Stimulated activated CD8-positive, alpha-beta memory T cell treated with anti-CD3 and anti-CD28 coated beads, Interleukin-15, amount 100 ng/mL, for 48 hours (primary cell): ENCODE measurements around the gene IARS2.
"Not testable (repeated sequence)": the region's sequence is repeated elsewhere in the genome, so short reads cannot be mapped to it uniquely, and the experiment has no call there.

Experiments
- DNase-seq, 2 donors: peaks; one replicate each; pipeline ENCODE4 v3.0.0-alpha.2; 2020; ENCODE audit warnings: low read depth in 2 of 2

The IARS2 gene

DNA sequence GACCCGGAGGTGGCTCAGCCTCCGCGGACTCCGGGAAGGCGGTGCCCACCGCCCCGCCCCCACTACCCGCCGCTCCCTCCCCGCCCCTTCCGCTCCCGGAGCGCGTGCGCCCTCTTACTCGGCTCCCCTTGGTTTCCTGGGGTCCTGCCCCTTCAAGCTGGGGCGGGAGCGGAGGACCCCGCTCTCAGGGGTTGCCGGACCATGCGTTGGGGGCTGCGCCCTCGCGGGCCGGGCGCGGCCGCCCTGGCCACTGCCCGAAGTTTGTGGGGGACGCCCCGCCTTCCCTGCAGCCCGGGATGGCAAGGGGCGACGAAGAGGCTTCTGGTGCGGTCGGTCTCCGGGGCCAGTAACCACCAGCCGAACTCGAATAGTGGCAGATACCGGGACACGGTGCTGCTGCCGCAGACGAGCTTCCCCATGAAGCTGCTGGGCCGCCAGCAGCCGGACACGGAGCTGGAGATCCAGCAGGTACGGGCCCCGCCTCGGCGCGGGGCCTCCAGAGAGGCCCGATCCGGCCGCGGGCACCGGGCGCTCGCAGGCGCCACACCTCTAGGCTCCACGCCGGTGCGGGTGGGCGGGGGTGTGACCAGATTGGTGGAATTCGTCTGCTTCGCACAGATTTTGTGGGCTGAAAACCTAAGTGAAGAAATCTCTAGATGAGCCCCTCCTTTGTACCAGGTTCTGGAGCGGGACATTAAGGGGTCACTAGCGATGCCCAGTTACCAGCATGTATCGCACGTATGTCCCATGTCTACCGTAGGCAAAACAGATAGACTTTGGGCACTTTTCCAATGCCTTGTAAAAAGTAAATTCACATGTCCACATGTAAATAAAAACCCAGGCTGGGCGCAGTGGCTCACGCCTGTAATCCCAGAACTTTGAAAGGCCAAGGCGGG is at the start of gene IARS2:
Gene IARS2, plus strand, starts transcription at position 117 of the 896 bp plus-strand sequence. Its CDS starts 85 bp downstream, at position 202.
- DNase-seq = peak; percentile 86 to 87

GRCh38 chr1:220044678-220045355 is 49.1 kb upstream of the IARS2 start:
- DNase-seq = no peak

GRCh38 chr1:220045356-220046051 is 48.4 kb upstream of the IARS2 start:
- no peak for DNase-seq

DNA sequence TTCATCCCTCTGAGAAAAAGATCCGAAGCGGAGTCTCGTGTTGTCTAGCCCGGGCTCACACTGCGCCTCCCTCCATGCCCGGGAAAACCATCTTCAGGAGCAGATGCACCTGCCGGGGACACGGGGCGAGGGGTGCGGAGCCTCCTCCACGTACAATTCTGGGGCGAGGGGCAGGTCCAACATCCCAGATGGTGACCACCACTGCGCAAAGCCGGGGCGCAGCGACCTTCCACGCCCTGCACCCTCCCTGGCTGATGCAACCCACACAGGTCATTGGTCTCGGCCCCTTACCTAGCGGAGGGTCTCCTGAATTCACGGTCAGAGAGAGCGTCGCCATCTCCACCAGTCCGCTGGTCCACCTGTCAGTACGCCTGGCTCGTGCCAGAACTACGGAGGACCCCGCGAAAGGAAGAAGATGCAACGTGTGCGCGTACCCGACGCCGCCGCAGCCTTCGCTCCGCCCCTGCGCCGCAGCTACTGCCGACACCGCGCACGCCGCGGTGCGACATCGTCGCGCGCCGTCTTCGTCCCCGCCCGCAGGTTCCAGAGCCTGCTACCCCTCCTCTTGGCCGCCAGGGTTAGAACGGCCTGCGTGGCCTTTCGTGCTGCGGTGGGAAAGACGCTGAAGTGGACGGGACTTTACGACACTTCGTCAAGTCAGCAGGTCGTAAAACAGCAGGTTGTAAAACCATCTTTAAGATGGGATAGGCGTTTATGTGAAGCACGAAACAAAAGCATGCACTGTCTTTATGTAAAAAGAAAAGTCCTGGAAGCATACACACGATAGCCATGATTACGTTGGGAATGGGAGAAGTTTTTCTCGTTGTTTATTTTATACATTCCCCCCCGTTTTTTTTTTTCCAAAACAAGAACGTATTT is 47.6 kb upstream of the IARS2 start, which contains the start of gene EPRS1:
Gene EPRS1, minus strand, starts transcription at position 454 of the 879 bp plus-strand sequence. Its CDS starts 117 bp downstream, at position 337.
- peak; percentile 91 to 94 for DNase-seq

- DNase-seq = no peak
These were observed 37.6 kb upstream of the IARS2 start for GRCh38 chr1:220056374-220056773.

DNA sequence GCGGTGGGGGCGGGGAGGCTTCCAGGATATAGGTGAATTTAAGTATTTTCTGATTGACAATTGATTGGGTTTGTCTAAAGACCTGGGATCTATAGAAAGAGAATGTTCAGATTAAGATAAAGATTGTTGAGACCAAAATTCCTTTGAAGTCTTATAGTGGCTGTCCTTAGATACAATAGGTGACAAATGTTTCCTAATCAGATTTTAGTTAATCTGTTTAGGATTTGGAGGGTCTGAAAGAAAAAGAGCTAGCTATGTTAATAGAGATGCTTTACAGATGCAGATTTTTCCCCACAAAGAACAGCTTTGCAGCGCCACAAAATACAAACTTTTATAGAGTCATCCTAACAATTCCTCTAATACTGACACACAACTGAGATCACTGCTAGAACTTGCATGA is 33.1 kb upstream of the IARS2 start:
- no peak for DNase-seq

DNA sequence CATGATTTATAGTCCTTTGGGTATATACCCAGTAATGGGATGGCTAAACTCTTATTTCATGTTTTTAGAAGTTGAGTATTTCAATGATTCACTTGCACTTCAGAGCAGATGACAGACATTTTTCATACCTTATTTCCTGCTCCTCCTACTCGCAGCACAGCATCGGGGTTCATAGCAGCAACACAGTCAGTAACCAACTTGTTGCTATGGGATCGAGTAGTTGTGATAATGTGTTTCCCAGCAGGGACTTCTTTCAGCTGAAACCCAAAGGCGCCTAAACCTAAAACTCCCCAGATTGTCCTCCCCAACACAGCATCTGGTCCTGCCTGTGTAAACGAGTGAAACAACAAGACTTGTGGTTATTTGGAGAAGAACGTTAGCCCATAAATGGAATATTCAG is 31.3 kb upstream of the IARS2 start:
- DNase-seq = no peak

DNA sequence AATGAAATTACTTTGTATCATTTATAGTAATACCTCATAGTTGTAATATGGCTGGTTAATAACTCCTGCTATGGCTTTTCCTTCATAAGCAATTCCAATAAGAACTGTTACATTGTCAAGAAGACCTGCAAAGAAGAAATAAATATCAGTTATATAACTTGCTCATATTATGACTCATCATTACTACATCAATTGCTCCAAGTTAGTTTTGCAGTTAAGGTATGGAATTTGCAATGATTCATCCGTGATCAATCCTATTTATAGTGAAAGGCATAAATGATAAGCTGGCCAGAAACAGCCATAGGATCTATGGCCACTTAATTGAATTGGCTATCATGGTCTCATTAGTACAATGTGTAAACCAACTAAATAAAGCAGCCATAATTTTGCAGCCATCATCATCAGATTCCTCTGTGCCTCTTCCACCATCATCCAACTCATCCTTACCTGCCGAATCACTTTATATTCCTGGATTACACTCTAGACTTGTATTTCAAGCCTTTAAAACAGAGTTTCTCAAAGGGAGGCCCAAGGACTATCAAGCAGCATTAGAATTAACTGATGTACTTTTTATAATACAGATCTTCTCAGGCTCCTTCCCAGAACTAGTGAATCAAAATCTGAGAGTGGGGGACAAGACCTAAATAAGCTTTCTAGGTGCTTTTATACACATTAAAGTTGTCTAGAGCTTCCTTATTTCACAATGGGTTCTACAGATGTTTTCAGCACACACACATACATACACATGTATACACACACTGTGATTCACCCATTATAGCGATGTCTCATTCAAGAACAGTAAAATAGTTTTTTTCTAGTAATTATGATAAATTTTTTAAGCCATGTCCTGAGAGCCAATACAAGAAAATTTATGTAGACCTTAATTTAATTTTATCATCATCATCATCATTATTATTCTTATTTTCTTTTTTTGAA is 26.4 kb upstream of the IARS2 start:
- DNase-seq = no peak

- DNase-seq = no peak
These were observed 16.8 kb upstream of the IARS2 start for GRCh38 chr1:220076861-220077762.

- no peak for DNase-seq
These were observed 16.0 kb upstream of the IARS2 start for GRCh38 chr1:220077887-220078286.

DNA sequence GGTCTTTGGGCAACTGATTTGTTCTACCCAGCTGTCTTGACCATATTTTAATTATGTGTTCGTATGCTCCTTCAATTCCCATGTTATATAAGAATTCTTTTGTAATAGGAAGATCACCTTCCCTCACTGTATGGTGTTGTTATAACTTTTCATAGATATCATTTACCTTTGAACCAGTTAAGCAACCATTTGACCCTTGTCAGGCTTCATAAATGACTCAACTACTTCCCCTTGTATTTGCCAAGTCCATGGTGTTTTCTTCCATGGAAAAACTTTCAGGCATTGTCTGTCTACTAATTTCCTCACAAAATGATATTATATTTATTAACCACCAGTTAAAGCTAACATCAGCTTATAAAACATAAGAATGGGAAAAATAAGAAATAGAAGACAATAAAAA is 9.5 kb upstream of the IARS2 start:
- DNase-seq = no peak

GRCh38 chr1:220086261-220086686 is 7.7 kb upstream of the IARS2 start:
- DNase-seq = not testable (repeated sequence)

- peak; percentile 86 to 92 for DNase-seq
These were observed 4.0 kb upstream of the IARS2 start, which contains the start of gene BPNT1 for GRCh38 chr1:220089650-220090556. Gene BPNT1, minus strand, starts transcription at chr1:220089788. Its CDS starts 9,942 bp downstream, at chr1:220079846.

GRCh38 chr1:220092694-220093093 is 1.2 kb upstream of the IARS2 start:
- DNase-seq = no peak

DNA sequence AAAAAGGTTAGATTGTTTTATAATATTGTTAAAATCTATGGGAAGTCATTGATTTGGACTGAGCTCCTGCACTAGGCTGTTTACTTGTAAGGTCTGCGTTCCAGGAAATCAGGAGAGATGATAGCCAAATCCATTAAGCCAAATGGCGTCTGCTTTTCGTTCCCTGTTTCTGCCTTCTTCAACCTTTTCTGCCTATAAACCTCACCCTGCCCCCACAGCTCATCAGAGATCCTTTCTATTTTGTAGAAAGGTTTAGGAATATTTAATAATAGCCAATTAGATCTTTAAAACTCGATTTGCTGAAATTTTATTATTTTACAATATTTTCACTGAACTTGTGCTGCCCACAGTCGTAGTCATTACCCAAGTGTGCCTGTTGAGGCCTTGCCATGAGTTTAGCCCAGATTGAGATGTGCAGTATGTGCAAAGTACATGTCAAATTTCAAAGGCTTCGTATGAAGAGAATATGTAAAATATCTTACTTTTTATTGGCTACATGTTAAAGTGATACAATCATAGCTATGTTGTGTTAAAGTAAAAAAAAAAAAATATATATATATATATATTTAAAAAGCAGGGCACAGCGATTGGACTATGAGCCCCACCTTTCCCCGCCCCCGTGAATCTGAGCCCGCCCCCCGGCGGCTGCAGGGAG is 444 bp upstream of the IARS2 start:
- no peak for DNase-seq

DNA sequence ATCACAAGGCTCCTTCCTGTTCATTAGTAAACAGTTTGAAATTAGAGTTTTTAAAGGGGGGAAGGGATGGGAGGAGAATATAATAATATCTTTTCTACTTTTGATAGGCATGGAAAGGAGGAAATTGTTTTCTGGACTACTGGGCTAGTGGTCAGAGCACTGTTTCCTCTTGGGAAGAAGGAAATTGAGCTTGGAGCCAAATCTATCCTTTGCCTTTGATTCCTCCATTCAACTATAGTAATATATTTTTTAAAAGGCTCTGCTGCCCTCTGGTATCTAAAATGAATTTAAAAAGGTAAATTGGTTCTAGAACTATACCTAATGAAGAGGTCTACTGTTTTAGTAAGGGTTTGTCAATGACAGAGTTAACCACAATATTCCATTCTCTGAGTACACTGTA is 5.9 kb downstream of the IARS2 start:
- no peak for DNase-seq

GRCh38 chr1:220110473-220110872 is 16.5 kb downstream of the IARS2 start:
- DNase-seq = not testable (repeated sequence)
